HG03520 (cell line): ENCODE results near the gene PIGB.
"Not testable (repeated sequence)": the region's sequence is repeated elsewhere in the genome, so short reads cannot be mapped to it uniquely, and the experiment has no call there.

Experiments
- ATAC-seq: cut with Tn5 transposase; IDR thresholded peaks from one replicate; pipeline ENCODE4 v1.9.1; 2021; ENCODE audit warnings: mild to moderate bottlenecking, moderate library complexity; ENCODE audit not compliant: unreplicated experiment

Gene PIGB

GRCh38 chr15:55297315-55297714 lies 21.7 kb upstream of the PIGB start:
- ATAC-seq = no peak

GRCh38 chr15:55302801-55303200 lies 16.2 kb upstream of the PIGB start:
- not testable (repeated sequence) for ATAC-seq

- ATAC-seq = peak; percentile 43
Observed at GRCh38 chr15:55319537-55320237, 665 bp downstream of the PIGB start.

- no peak for ATAC-seq
Observed at GRCh38 chr15:55320238-55320550, 1.2 kb downstream of the PIGB start.

GRCh38 chr15:55320963-55321362 lies 1.9 kb downstream of the PIGB start:
- ATAC-seq = no peak

GRCh38 chr15:55322467-55322866 lies 3.4 kb downstream of the PIGB start:
- ATAC-seq = no peak

GRCh38 chr15:55327387-55327786 lies 8.4 kb downstream of the PIGB start:
- ATAC-seq = no peak

- no peak for ATAC-seq
Observed at GRCh38 chr15:55334371-55334770, 15.3 kb downstream of the PIGB start.

GRCh38 chr15:55334997-55335396 lies 16.0 kb downstream of the PIGB start:
- no peak for ATAC-seq

- ATAC-seq = no peak
Observed at GRCh38 chr15:55337160-55337559, 18.1 kb downstream of the PIGB start.

- no peak for ATAC-seq
Observed at GRCh38 chr15:55343168-55343567, 24.1 kb downstream of the PIGB start.

- no peak for ATAC-seq
Observed at GRCh38 chr15:55344206-55344605, 25.2 kb downstream of the PIGB start.

GRCh38 chr15:55348281-55348778 lies 29.3 kb downstream of the PIGB start:
- ATAC-seq = no peak

GRCh38 chr15:55349282-55349681 lies 30.3 kb downstream of the PIGB start:
- ATAC-seq = no peak

GRCh38 chr15:55353025-55353424 lies 34.0 kb downstream of the PIGB start:
- no peak for ATAC-seq

- ATAC-seq = no peak
Observed at GRCh38 chr15:55356985-55357585, 38.1 kb downstream of the PIGB start.

- no peak for ATAC-seq
Observed at GRCh38 chr15:55357774-55358173, 38.8 kb downstream of the PIGB start.

GRCh38 chr15:55358471-55358870 lies 39.4 kb downstream of the PIGB start:
- ATAC-seq = no peak

- no peak for ATAC-seq
Observed at GRCh38 chr15:55360256-55360655, 41.2 kb downstream of the PIGB start.

GRCh38 chr15:55361048-55361447 lies 42.0 kb downstream of the PIGB start:
- no peak for ATAC-seq

- ATAC-seq = no peak
Observed at GRCh38 chr15:55362641-55363040, 43.6 kb downstream of the PIGB start.

GRCh38 chr15:55366981-55367380 lies 48.0 kb downstream of the PIGB start:
- ATAC-seq = no peak
